Astrocyte (in vitro differentiated cells and primary cell): Measurements from ENCODE around the gene SPAG6. TPM values are rescaled to one million over a fixed set of nuclear protein-coding genes. Genes with fewer than 3 reads are reported as not detected.

Experiments used
- DNase-seq: peaks from one replicate; pipeline ENCODE4 v3.0.0-alpha.2; 2010; ENCODE audit warnings: low read depth
- FAIRE-seq: peaks from 2 replicates; lab custom pipeline; 2011; peaks lifted over from hg19 to GRCh38; lab: Jason Lieb, UNC
- H2AFZ ChIP-seq: 2 replicates; pipeline ENCODE4 v1.6.0; 2012; ENCODE audit warnings: low read depth, low read length, inconsistent platforms
- H3K27ac ChIP-seq: 2 replicates; pipeline ENCODE4 v1.5.1; 2011; ENCODE audit warnings: low read depth, low read length, inconsistent platforms
- H3K27me3 ChIP-seq: 2 replicates; pipeline ENCODE4 v1.6.0; 2011; ENCODE audit warnings: low read length, inconsistent platforms; ENCODE audit not compliant: insufficient read depth
- H3K36me3 ChIP-seq: 2 replicates; pipeline ENCODE4 v1.5.1; 2011; ENCODE audit warnings: low read length, inconsistent platforms; ENCODE audit not compliant: insufficient read depth
- H3K4me1 ChIP-seq: 2 replicates; pipeline ENCODE4 v1.5.1; 2011; ENCODE audit warnings: low read length, inconsistent platforms; ENCODE audit not compliant: insufficient read depth
- H3K4me2 ChIP-seq: 2 replicates; pipeline ENCODE4 v1.6.0; 2012; ENCODE audit warnings: low read length, inconsistent platforms
- H3K4me3 ChIP-seq: 2 replicates; pipeline ENCODE4 v1.5.1; 2011; ENCODE audit warnings: low read depth, mild to moderate bottlenecking, low read length, inconsistent platforms; ENCODE audit not compliant: insufficient read depth
- H3K79me2 ChIP-seq: 2 replicates; pipeline ENCODE4 v1.6.0; 2012; ENCODE audit warnings: mild to moderate bottlenecking, low read length, inconsistent platforms; ENCODE audit not compliant: insufficient read depth
- H3K9ac ChIP-seq: 2 replicates; pipeline ENCODE4 v1.6.0; 2012; ENCODE audit warnings: mild to moderate bottlenecking, low read length, inconsistent platforms
- H3K9me3 ChIP-seq: 2 replicates; pipeline ENCODE4 v1.5.1; 2012; ENCODE audit warnings: low read depth, mild to moderate bottlenecking, low read length, inconsistent platforms; ENCODE audit not compliant: insufficient read depth
- H4K20me1 ChIP-seq: 2 replicates; pipeline ENCODE4 v1.6.0; 2012; ENCODE audit warnings: low read length, inconsistent platforms; ENCODE audit not compliant: insufficient read depth
- H3K27ac Mint-ChIP-seq: one replicate; pipeline ENCODE4 v1.8.0; 2021; ENCODE audit warnings: mild to moderate bottlenecking, mixed read lengths; ENCODE audit not compliant: unreplicated experiment
- H3K27me3 Mint-ChIP-seq: one replicate; pipeline ENCODE4 v1.8.0; 2021; ENCODE audit warnings: low read depth, mixed read lengths; ENCODE audit not compliant: unreplicated experiment
- H3K36me3 Mint-ChIP-seq: one replicate; pipeline ENCODE4 v1.8.0; 2021; ENCODE audit warnings: low read depth, mixed read lengths; ENCODE audit not compliant: unreplicated experiment
- H3K4me1 Mint-ChIP-seq: one replicate; pipeline ENCODE4 v1.8.0; 2021; ENCODE audit warnings: low read depth, mixed read lengths; ENCODE audit not compliant: unreplicated experiment
- H3K4me3 Mint-ChIP-seq: one replicate; pipeline ENCODE4 v1.8.0; 2021; ENCODE audit warnings: mild to moderate bottlenecking, moderate library complexity, mixed read lengths; ENCODE audit not compliant: unreplicated experiment
- H3K9me3 Mint-ChIP-seq: one replicate; pipeline ENCODE4 v1.8.0; 2021; ENCODE audit warnings: mild to moderate bottlenecking, mixed read lengths; ENCODE audit not compliant: unreplicated experiment
- CTCF ChIP-seq: IDR thresholded peaks from 2 replicates; pipeline ENCODE4 v1.5.1; 2011; ENCODE audit warnings: low read depth, mild to moderate bottlenecking, inconsistent platforms, low read length, moderate library complexity; ENCODE audit not compliant: insufficient read depth
- EZH2 ChIP-seq: IDR thresholded peaks from 2 replicates; pipeline ENCODE4 v1.6.1; 2012; ENCODE audit warnings: mild to moderate bottlenecking, low read length, inconsistent platforms; ENCODE audit not compliant: insufficient read depth
- total RNA-seq: library from RNA; stranded (reverse); gene quantifications from 2 replicates; pipeline ENCODE4 v1.2.1, GENCODE V29; 2021

Gene SPAG6
- total RNA-seq, 1 donor from 2014 or later = not detected

- Histone ChIP-seq H3K79me2 (no peaks in the 10 kb centered on the region), H3K9ac (no peak overlapping the region), H3K36me3 (no peaks in the 10 kb centered on the region), H3K9me3 (no peaks in the 10 kb centered on the region), H2AFZ (no peak overlapping the region), H3K4me3 (no peak overlapping the region), H3K4me1 (no peaks in the 10 kb centered on the region), H3K27ac (no peak overlapping the region), H3K27me3 (no peaks in the 10 kb centered on the region), H4K20me1 (no peaks in the 10 kb centered on the region), H3K4me2 (no peak overlapping the region)
- no peak overlapping the region for H3K27ac Mint-ChIP-seq
- H3K27me3 Mint-ChIP-seq = no peaks in the 10 kb centered on the region
- peaks cover 5% of the 10 kb centered on the region for H3K9me3 Mint-ChIP-seq
- H3K4me3 Mint-ChIP-seq = no peak overlapping the region
- no peak for TF ChIP-seq CTCF
- no peak for TF ChIP-seq EZH2
- no peak for FAIRE-seq
- no peaks in the 10 kb centered on the region for H3K36me3 Mint-ChIP-seq
- DNase-seq = no peak
- peaks cover 4% of the 10 kb centered on the region for H3K4me1 Mint-ChIP-seq
Measured at GRCh38 chr10:22410394-22410793, 65.1 kb downstream of the SPAG6 start.

DNA sequence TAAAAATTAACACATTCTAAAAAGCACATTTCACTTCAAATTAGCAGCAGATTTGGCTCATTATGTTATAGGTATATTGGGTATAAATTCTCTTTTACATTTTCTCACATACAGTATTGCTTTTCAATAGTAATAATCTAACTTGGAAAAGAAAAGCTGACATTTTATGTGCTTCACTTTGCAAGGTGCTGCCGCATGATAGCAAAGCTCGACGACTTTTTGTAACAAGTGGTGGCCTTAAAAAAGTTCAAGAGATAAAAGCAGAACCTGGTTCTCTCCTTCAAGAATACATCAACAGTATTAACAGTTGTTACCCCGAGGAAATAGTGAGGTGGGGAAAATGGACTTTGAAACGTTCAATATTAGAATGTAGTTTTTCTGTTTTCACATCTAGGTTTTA, 65.5 kb downstream of the SPAG6 start:
- H3K27me3 Mint-ChIP-seq = no peaks in the 10 kb centered on the region
- no peaks in the 10 kb centered on the region for H4K20me1 ChIP-seq
- FAIRE-seq = no peak
- TF ChIP-seq CTCF (no peak), EZH2 (no peak)
- no peak for DNase-seq
- H3K36me3 ChIP-seq = no peaks in the 10 kb centered on the region
- no peaks in the 10 kb centered on the region for H3K79me2 ChIP-seq
- H3K4me1 Mint-ChIP-seq = peaks cover 4% of the 10 kb centered on the region
- no peak overlapping the region for H3K4me2 ChIP-seq
- H3K27ac Mint-ChIP-seq = no peak overlapping the region
- no peaks in the 10 kb centered on the region for H3K36me3 Mint-ChIP-seq
- no peak overlapping the region for H3K4me3 ChIP-seq
- peaks cover 3% of the 10 kb centered on the region for H3K9me3 Mint-ChIP-seq
- no peak overlapping the region for H3K9ac ChIP-seq
- H3K4me3 Mint-ChIP-seq = no peak overlapping the region
- no peak overlapping the region for H2AFZ ChIP-seq
- no peak overlapping the region for H3K27ac ChIP-seq
- no peaks in the 10 kb centered on the region for H3K9me3 ChIP-seq
- no peaks in the 10 kb centered on the region for H3K27me3 ChIP-seq
- H3K4me1 ChIP-seq = no peaks in the 10 kb centered on the region

- H3K9me3 Mint-ChIP-seq = no peaks in the 10 kb centered on the region
- no peaks in the 10 kb centered on the region for H3K36me3 ChIP-seq
- no peak overlapping the region for H3K9ac ChIP-seq
- no peak for TF ChIP-seq EZH2
- TF ChIP-seq CTCF = no peak
- no peaks in the 10 kb centered on the region for H3K9me3 ChIP-seq
- H3K4me1 ChIP-seq = no peaks in the 10 kb centered on the region
- no peak overlapping the region for H3K4me3 Mint-ChIP-seq
- H4K20me1 ChIP-seq = no peaks in the 10 kb centered on the region
- no peak for FAIRE-seq
- H3K36me3 Mint-ChIP-seq = no peaks in the 10 kb centered on the region
- peak; percentile 56 for DNase-seq
- no peak overlapping the region for H3K4me2 ChIP-seq
- no peak overlapping the region for H2AFZ ChIP-seq
- no peak overlapping the region for H3K27ac ChIP-seq
- H3K4me1 Mint-ChIP-seq = peaks cover 4% of the 10 kb centered on the region
- H3K79me2 ChIP-seq = no peaks in the 10 kb centered on the region
- H3K27me3 ChIP-seq = no peaks in the 10 kb centered on the region
- H3K27me3 Mint-ChIP-seq = no peaks in the 10 kb centered on the region
- no peak overlapping the region for H3K27ac Mint-ChIP-seq
- no peak overlapping the region for H3K4me3 ChIP-seq
Measured at GRCh38 chr10:22414146-22414545, 68.8 kb downstream of the SPAG6 start.
